ENCODE results near the gene SLC44A3. TPM values are rescaled to one million over a fixed set of nuclear protein-coding genes. Genes with fewer than 3 reads are reported as not detected.

The SLC44A3 gene
- total RNA-seq, 2 experiments from 2014 or later, result 0.27 to 0.36 TPM

DNA sequence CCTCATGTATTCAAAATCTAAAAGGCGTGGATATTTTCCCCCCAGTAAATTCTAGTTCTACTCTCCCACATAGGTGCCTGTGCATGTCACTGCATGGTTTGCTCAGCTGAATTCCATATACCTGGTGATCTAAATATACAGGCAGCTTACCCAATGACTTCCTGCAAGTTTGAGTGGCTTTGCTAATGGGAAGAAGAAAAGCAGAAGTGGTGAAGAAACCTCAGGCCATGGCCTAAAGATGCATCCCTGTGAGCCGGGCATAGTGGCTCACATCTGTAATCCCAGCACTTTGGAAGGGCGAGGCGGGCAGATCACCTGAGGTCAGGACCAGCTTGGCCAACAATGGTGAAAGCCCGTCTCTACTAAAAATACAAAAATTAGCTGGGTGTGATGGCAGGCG, 11.5 kb downstream of the SLC44A3 start:
- ATAC-seq (ENCODE audit: poor library complexity), result no peak
- ChIA-PET POLR2A (no interaction called here), CTCF (interaction anchor here (0.6 to 1.0 kb wide), 2 partner anchors 25 to 1086 kb away, joined by 3 read pairs; no protein-coding TSS in a partner anchor)
- Mint-ChIP-seq H3K36me3 (ENCODE audit: low read depth) (no peaks in the 10 kb centered on the region), H3K27ac (no peak overlapping the region), H3K4me1 (ENCODE audit: low read depth) (no peaks in the 10 kb centered on the region), H3K27me3 (peaks cover 59% of the 10 kb centered on the region), H3K9me3 (no peaks in the 10 kb centered on the region), H3K4me3 (no peak overlapping the region)
- H3K27me3 ChIP-seq (ENCODE audit: control insufficient read depth in 1 of 2, insufficient read depth in 2 of 2, low read length in 2 of 2), result peaks cover 0 to 12% of the 10 kb centered on the region in 2 experiments
- intact Hi-C loops (cut with DNase I, micrococcal nuclease), result no loop called here
- H3K4me3 ChIP-seq (ENCODE audit: low read length), result no peak overlapping the region
- H3K4me1 ChIP-seq (ENCODE audit: insufficient read depth, low read length), result no peaks in the 10 kb centered on the region
- DNase-seq, result peak in 2 of 14 experiments; percentile 9
- no peaks in the 10 kb centered on the region for H3K9me3 ChIP-seq (ENCODE audit: control insufficient read depth in 1 of 2, insufficient read depth in 1 of 2, low read length in 2 of 2)
- H3K27ac ChIP-seq (ENCODE audit: low read depth in 1 of 2, low read length in 2 of 2), result no peak overlapping the region
- H3K36me3 ChIP-seq (ENCODE audit: insufficient read depth, low read length), result no peaks in the 10 kb centered on the region
- TF ChIP-seq, protein P1, sequence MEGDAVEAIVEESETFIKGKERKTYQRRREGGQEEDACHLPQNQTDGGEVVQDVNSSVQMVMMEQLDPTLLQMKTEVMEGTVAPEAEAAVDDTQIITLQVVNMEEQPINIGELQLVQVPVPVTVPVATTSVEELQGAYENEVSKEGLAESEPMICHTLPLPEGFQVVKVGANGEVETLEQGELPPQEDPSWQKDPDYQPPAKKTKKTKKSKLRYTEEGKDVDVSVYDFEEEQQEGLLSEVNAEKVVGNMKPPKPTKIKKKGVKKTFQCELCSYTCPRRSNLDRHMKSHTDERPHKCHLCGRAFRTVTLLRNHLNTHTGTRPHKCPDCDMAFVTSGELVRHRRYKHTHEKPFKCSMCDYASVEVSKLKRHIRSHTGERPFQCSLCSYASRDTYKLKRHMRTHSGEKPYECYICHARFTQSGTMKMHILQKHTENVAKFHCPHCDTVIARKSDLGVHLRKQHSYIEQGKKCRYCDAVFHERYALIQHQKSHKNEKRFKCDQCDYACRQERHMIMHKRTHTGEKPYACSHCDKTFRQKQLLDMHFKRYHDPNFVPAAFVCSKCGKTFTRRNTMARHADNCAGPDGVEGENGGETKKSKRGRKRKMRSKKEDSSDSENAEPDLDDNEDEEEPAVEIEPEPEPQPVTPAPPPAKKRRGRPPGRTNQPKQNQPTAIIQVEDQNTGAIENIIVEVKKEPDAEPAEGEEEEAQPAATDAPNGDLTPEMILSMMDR (IDR thresholded peaks at IDR 0.05), result no peak

DNA sequence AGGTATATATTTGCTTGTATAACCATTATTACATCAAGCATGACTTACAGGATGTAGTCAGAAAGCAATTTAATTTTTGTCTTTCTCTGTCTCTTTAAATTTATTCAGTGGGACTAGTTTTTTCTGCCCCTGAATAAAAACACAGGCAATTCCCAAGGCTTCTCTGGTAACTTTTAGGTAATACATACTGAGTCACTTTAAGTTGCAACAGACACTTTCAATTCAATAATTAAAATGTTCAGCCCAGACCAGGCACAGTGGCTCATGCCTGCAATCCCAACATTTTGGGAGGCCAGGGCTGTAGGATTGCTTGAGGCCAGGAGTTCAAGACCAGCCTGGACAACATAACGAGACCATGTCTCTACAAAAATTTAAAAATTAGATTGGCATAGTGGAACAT, 12.3 kb downstream of the SLC44A3 start:
- Mint-ChIP-seq H3K27me3 (peaks cover 54% of the 10 kb centered on the region), H3K4me3 (no peak overlapping the region), H3K4me1 (ENCODE audit: low read depth) (no peaks in the 10 kb centered on the region), H3K9me3 (no peaks in the 10 kb centered on the region), H3K36me3 (ENCODE audit: low read depth) (no peaks in the 10 kb centered on the region), H3K27ac (no peak overlapping the region)
- no peaks in the 10 kb centered on the region for H3K36me3 ChIP-seq (ENCODE audit: insufficient read depth, low read length)
- CTCF ChIA-PET, result no interaction called here
- no peak overlapping the region for H3K4me3 ChIP-seq (ENCODE audit: low read length)
- no peaks in the 10 kb centered on the region for H3K9me3 ChIP-seq (ENCODE audit: control insufficient read depth in 1 of 2, insufficient read depth in 1 of 2, low read length in 2 of 2)
- DNase-seq (no peak), ATAC-seq (ENCODE audit: poor library complexity) (no peak)
- H3K4me1 ChIP-seq (ENCODE audit: insufficient read depth, low read length), result no peaks in the 10 kb centered on the region
- intact Hi-C loops (cut with DNase I, micrococcal nuclease), result no loop called here
- H3K27ac ChIP-seq (ENCODE audit: low read depth in 1 of 2, low read length in 2 of 2), result no peak overlapping the region
- TF ChIP-seq, protein P1 (IDR thresholded peaks at IDR 0.05), result no peak
- peaks cover 0 to 12% of the 10 kb centered on the region in 2 experiments for H3K27me3 ChIP-seq (ENCODE audit: control insufficient read depth in 1 of 2, insufficient read depth in 2 of 2, low read length in 2 of 2)
- POLR2A ChIA-PET, result no interaction called here

DNA sequence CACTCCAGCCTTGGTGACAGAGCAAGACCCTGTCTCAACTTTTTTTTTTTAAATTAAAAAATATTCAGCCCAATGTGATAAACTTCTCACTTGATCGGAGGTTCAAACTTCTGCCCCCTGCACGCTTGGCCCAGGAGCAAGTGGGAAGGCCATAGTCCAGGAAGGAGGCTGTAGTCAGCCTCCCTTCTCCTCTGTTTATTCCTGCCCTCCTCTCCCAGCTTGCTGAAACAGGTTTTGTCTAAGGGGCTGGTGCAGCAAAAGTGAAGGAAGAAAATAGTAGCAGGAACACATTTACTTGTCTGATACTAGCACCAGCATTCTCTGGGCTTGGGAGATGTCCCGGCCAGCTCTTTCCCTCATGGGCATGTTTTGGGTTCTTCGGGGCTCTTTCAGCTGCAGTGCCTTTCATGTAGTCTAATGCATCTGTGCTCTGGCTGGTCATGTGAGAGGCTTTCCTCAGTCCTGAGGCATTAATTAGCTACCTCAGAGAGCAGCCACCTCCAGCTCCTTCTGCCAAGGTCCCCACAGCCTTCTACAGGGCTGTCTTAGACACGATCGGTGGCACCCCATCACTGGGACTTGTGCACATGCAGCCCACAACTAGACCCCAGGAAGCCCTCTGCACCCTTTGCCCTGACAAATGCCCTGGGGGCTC, 12.9 kb downstream of the SLC44A3 start:
- Mint-ChIP-seq H3K27ac (no peak overlapping the region), H3K36me3 (ENCODE audit: low read depth) (no peaks in the 10 kb centered on the region), H3K4me1 (ENCODE audit: low read depth) (no peaks in the 10 kb centered on the region), H3K4me3 (no peak overlapping the region), H3K27me3 (peaks cover 48% of the 10 kb centered on the region), H3K9me3 (no peaks in the 10 kb centered on the region)
- DNase-seq, result no peak
- TF ChIP-seq, protein P1 (IDR thresholded peaks at IDR 0.05), result no peak
- ATAC-seq (ENCODE audit: poor library complexity), result no peak
- intact Hi-C loops (cut with DNase I, micrococcal nuclease), result no loop called here
- Histone ChIP-seq H3K27ac (ENCODE audit: low read depth in 1 of 2, low read length in 2 of 2) (no peak overlapping the region), H3K4me1 (ENCODE audit: insufficient read depth, low read length) (no peaks in the 10 kb centered on the region), H3K4me3 (ENCODE audit: low read length) (no peak overlapping the region), H3K27me3 (ENCODE audit: control insufficient read depth in 1 of 2, insufficient read depth in 2 of 2, low read length in 2 of 2) (peaks cover 0 to 12% of the 10 kb centered on the region in 2 experiments), H3K9me3 (ENCODE audit: control insufficient read depth in 1 of 2, insufficient read depth in 1 of 2, low read length in 2 of 2) (no peaks in the 10 kb centered on the region), H3K36me3 (ENCODE audit: insufficient read depth, low read length) (no peaks in the 10 kb centered on the region)
- ChIA-PET POLR2A (no interaction called here), CTCF (no interaction called here)
